Calu3 (cell line): ENCODE results near the gene NR1D1. TPM values are rescaled to one million over a fixed set of nuclear protein-coding genes. Genes with fewer than 3 reads are reported as not detected.

Experiments
- BruUV-seq: library from RNA; stranded (reverse); fragments of 400-500 nt; replicated peaks from 2 replicates; lab custom pipeline; 2021; lab: Mats Ljungman, UMichigan
- CTCF ChIA-PET: fragments of 300-600 bp; sonication (Branson Sonifier 250); formaldehyde crosslinking; loops from one replicate; lab custom pipeline; 2022; ENCODE audit warnings: antibody characterized with exemption; lab: Charles Lee
- DNase-seq: peaks from one replicate; pipeline ENCODE4 v3.0.0; 2022
- H3K27ac Mint-ChIP-seq: one replicate; pipeline ENCODE4 v1.8.0; 2022; ENCODE audit warnings: mixed read lengths; ENCODE audit not compliant: unreplicated experiment
- H3K27me3 Mint-ChIP-seq: one replicate; pipeline ENCODE4 v1.8.0; 2022; ENCODE audit warnings: mixed read lengths; ENCODE audit not compliant: unreplicated experiment
- H3K36me3 Mint-ChIP-seq: one replicate; pipeline ENCODE4 v1.8.0; 2022; ENCODE audit warnings: mild to moderate bottlenecking, moderate library complexity, mixed read lengths; ENCODE audit not compliant: insufficient read depth, unreplicated experiment
- H3K4me1 Mint-ChIP-seq: one replicate; pipeline ENCODE4 v1.8.0; 2022; ENCODE audit warnings: mild to moderate bottlenecking, low read depth, mixed read lengths; ENCODE audit not compliant: unreplicated experiment
- H3K4me3 Mint-ChIP-seq: one replicate; pipeline ENCODE4 v1.8.0; 2022; ENCODE audit warnings: mild to moderate bottlenecking, low read depth, moderate library complexity, mixed read lengths; ENCODE audit not compliant: unreplicated experiment
- H3K9me3 Mint-ChIP-seq: one replicate; pipeline ENCODE4 v1.8.0; 2022; ENCODE audit warnings: low read depth, mixed read lengths; ENCODE audit not compliant: unreplicated experiment
- CTCF ChIP-seq: fragments of 200-600 bp; IDR thresholded peaks from one replicate; pipeline ENCODE4 v1.8.0; 2022; ENCODE audit warnings: antibody characterized with exemption; ENCODE audit not compliant: unreplicated experiment
- intact Hi-C: fragments of 100-400 bp; cut with micrococcal nuclease; formaldehyde crosslinking; loops from one replicate; pipeline ENCODE4 v1.10.0; 2022; ENCODE audit not compliant: unreplicated experiment
- total RNA-seq: library from RNA; stranded (reverse); gene quantifications from 2 replicates; pipeline ENCODE4 v1.2.3, GENCODE V29; 2022

Gene NR1D1
- total RNA-seq, 1 experiment from 2014 or later, result 36.4 TPM

GRCh38 chr17:40104594-40105486 is 4.5 kb upstream of the NR1D1 start:
- peaks cover 36% of the 10 kb centered on the region for H3K36me3 Mint-ChIP-seq
- no peaks in the 10 kb centered on the region for H3K27me3 Mint-ChIP-seq
- TF ChIP-seq CTCF, result no peak
- H3K4me1 Mint-ChIP-seq, result peaks cover 92% of the 10 kb centered on the region
- no peak overlapping the region for H3K4me3 Mint-ChIP-seq
- no TSS peak for BruUV-seq
- CTCF ChIA-PET, result interaction anchor here (0.6 to 16.6 kb wide), 14 partner anchors 8 to 423 kb away, joined by 3 to 1006 read pairs (median 4); partner anchors contain the start of genes CASC3, MED24, MSL1 and THRA
- DNase-seq, result peak; percentile 88
- H3K9me3 Mint-ChIP-seq, result no peaks in the 10 kb centered on the region
- intact Hi-C loops, result no loop called here
- peak overlapping the region; percentile 0 for H3K27ac Mint-ChIP-seq

- intact Hi-C loops, result no loop called here
- Mint-ChIP-seq H3K4me3 (no peak overlapping the region), H3K36me3 (peaks cover 47% of the 10 kb centered on the region), H3K4me1 (peaks cover 97% of the 10 kb centered on the region), H3K27me3 (no peaks in the 10 kb centered on the region), H3K27ac (no peak overlapping the region), H3K9me3 (no peaks in the 10 kb centered on the region)
- CTCF ChIA-PET, result interaction anchor here (0.5 to 16.6 kb wide), 32 partner anchors 9 to 608 kb away, joined by 3 to 1006 read pairs (median 5); partner anchors contain the start of genes CASC3, CSF3, ERBB2 and MED24
- DNase-seq, result no peak
- TF ChIP-seq CTCF, result no peak
- no TSS peak for BruUV-seq
Observed at GRCh38 chr17:40103688-40104087, 3.3 kb upstream of the NR1D1 start.

- H3K36me3 Mint-ChIP-seq, result peaks cover 50% of the 10 kb centered on the region
- no peaks in the 10 kb centered on the region for H3K27me3 Mint-ChIP-seq
- H3K4me3 Mint-ChIP-seq, result peak overlapping the region; percentile 1
- peaks cover 97% of the 10 kb centered on the region for H3K4me1 Mint-ChIP-seq
- intact Hi-C loops, result no loop called here
- H3K27ac Mint-ChIP-seq, result no peak overlapping the region
- no peaks in the 10 kb centered on the region for H3K9me3 Mint-ChIP-seq
- DNase-seq, result peak; percentile 75
- TF ChIP-seq CTCF, result no peak
- no TSS peak for BruUV-seq
- CTCF ChIA-PET, result interaction anchor here (0.5 to 16.6 kb wide), 41 partner anchors 9 to 609 kb away, joined by 3 to 1006 read pairs (median 4); partner anchors contain the start of genes CASC3, CSF3, ERBB2 and MED24
Observed at GRCh38 chr17:40103071-40103661, 2.8 kb upstream of the NR1D1 start.

- intact Hi-C loops, result loop anchor here (1.0 kb wide), 1 partner anchor 67 kb away; no protein-coding TSS in a partner anchor
- BruUV-seq, result no TSS peak
- Mint-ChIP-seq H3K27me3 (no peaks in the 10 kb centered on the region), H3K4me1 (peaks cover 97% of the 10 kb centered on the region), H3K27ac (peak overlapping the region; percentile 85), H3K36me3 (peaks cover 54% of the 10 kb centered on the region), H3K4me3 (peak overlapping the region; percentile 80), H3K9me3 (no peaks in the 10 kb centered on the region)
- no peak for DNase-seq
- CTCF ChIA-PET, result interaction anchor here (0.6 to 16.6 kb wide), 58 partner anchors 11 to 937 kb away, joined by 3 to 1006 read pairs (median 5); partner anchors contain the start of genes CASC3, CDC6, CSF3 and ERBB2
- no peak for TF ChIP-seq CTCF
Observed at GRCh38 chr17:40101367-40102210, 1.2 kb upstream of the NR1D1 start.
